NCI-H748 (cell line): ENCODE results near the gene IFT43.
"Not testable (repeated sequence)": the region's sequence is repeated elsewhere in the genome, so short reads cannot be mapped to it uniquely, and the experiment has no call there.

ENCODE experiments used
- DNase-seq: peaks from one replicate; lab custom pipeline; 2025; ENCODE audit not compliant: unreplicated experiment; lab: John Stamatoyannopoulos, UW

The IFT43 gene

GRCh38 chr14:76009627-76010026 is 24.1 kb downstream of the IFT43 start:
- DNase-seq, result not testable (repeated sequence)

GRCh38 chr14:76011930-76012329 is 26.4 kb downstream of the IFT43 start:
- DNase-seq, result no peak

GRCh38 chr14:76012354-76012753 is 26.8 kb downstream of the IFT43 start:
- DNase-seq, result no peak

GRCh38 chr14:76015191-76015590 is 29.6 kb downstream of the IFT43 start:
- no peak for DNase-seq

- DNase-seq, result no peak
Observed at GRCh38 chr14:76015668-76016067, 30.1 kb downstream of the IFT43 start.

GRCh38 chr14:76019676-76020075 is 34.1 kb downstream of the IFT43 start:
- DNase-seq, result no peak

- no peak for DNase-seq
Observed at GRCh38 chr14:76022991-76023390, 37.4 kb downstream of the IFT43 start.

GRCh38 chr14:76023757-76024156 is 38.2 kb downstream of the IFT43 start:
- DNase-seq, result no peak

- DNase-seq, result no peak
Observed at GRCh38 chr14:76024211-76024907, 38.8 kb downstream of the IFT43 start.

- DNase-seq, result no peak
Observed at GRCh38 chr14:76034566-76034965, 49.0 kb downstream of the IFT43 start.

GRCh38 chr14:76040704-76041103 is 55.1 kb downstream of the IFT43 start:
- no peak for DNase-seq

- no peak for DNase-seq
Observed at GRCh38 chr14:76045773-76046172, 60.2 kb downstream of the IFT43 start.

GRCh38 chr14:76050250-76050649 is 64.7 kb downstream of the IFT43 start:
- no peak for DNase-seq

- DNase-seq, result peak; percentile 67
Observed at GRCh38 chr14:76050797-76051392, 65.3 kb downstream of the IFT43 start.

GRCh38 chr14:76051717-76052465 is 66.3 kb downstream of the IFT43 start:
- DNase-seq, result no peak

- DNase-seq, result no peak
Observed at GRCh38 chr14:76053572-76054355, 68.2 kb downstream of the IFT43 start.

- no peak for DNase-seq
Observed at GRCh38 chr14:76055330-76055729, 69.8 kb downstream of the IFT43 start.

- DNase-seq, result peak; percentile 49
Observed at GRCh38 chr14:76056128-76056527, 70.6 kb downstream of the IFT43 start.

GRCh38 chr14:76057914-76058313 is 72.4 kb downstream of the IFT43 start:
- no peak for DNase-seq

- no peak for DNase-seq
Observed at GRCh38 chr14:76063327-76063726, 77.8 kb downstream of the IFT43 start.

- no peak for DNase-seq
Observed at GRCh38 chr14:76065519-76065918, 80.0 kb downstream of the IFT43 start.
